Mammary epithelial cell (primary cell): ENCODE measurements around the gene XPO4.

Source experiments
- EZH2 ChIP-seq: IDR thresholded peaks from 2 replicates; pipeline ENCODE4 v1.6.1; 2012; ENCODE audit warnings: low read length, inconsistent platforms, borderline replicate concordance
- TF ChIP-seq, protein P1 (sequence below), 2 donors: IDR thresholded peaks in 1 of 2; conservative IDR thresholded peaks in 1 of 2; 2 replicates each; pipeline ENCODE4 v1.5.1; 2011 to 2012; ENCODE audit warnings: inconsistent platforms in 2 of 2, low read length in 2 of 2, mild to moderate bottlenecking in 2 of 2, control low read depth in 1 of 2, low read depth in 1 of 2; ENCODE audit not compliant: insufficient read depth in 1 of 2; ENCODE audit errors: extremely low read depth in 1 of 2

- TF ChIP-seq, protein P1, sequence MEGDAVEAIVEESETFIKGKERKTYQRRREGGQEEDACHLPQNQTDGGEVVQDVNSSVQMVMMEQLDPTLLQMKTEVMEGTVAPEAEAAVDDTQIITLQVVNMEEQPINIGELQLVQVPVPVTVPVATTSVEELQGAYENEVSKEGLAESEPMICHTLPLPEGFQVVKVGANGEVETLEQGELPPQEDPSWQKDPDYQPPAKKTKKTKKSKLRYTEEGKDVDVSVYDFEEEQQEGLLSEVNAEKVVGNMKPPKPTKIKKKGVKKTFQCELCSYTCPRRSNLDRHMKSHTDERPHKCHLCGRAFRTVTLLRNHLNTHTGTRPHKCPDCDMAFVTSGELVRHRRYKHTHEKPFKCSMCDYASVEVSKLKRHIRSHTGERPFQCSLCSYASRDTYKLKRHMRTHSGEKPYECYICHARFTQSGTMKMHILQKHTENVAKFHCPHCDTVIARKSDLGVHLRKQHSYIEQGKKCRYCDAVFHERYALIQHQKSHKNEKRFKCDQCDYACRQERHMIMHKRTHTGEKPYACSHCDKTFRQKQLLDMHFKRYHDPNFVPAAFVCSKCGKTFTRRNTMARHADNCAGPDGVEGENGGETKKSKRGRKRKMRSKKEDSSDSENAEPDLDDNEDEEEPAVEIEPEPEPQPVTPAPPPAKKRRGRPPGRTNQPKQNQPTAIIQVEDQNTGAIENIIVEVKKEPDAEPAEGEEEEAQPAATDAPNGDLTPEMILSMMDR (conservative IDR thresholded peaks at IDR 0.05 in 1 of 2, IDR thresholded peaks at IDR 0.05 in 1 of 2; ENCODE audit: extremely low read depth in 1 of 2, insufficient read depth in 1 of 2, low read depth in 1 of 2, low read length in 2 of 2): no peak
- TF ChIP-seq EZH2: no peak
Observed at GRCh38 chr13:20823071-20823470, 79.5 kb downstream of the XPO4 start.
